LNCaP clone FGC (cell line): ENCODE measurements around the gene SBK3.

ENCODE experiments used
- DNase-seq: peaks from one replicate; pipeline ENCODE4 v3.0.0-alpha.2; 2011; ENCODE audit warnings: low read depth
- H3K4me3 ChIP-seq: 2 replicates; pipeline ENCODE4 v1.5.1; 2011; ENCODE audit warnings: mild to moderate bottlenecking, low read depth, low read length, control low read depth
- TF ChIP-seq, protein P1 (sequence below): IDR thresholded peaks from 2 replicates; pipeline ENCODE4 v1.5.1; 2012; ENCODE audit warnings: mild to moderate bottlenecking; ENCODE audit not compliant: control insufficient read depth, insufficient read depth; ENCODE audit errors: extremely low read depth

The SBK3 gene

DNA sequence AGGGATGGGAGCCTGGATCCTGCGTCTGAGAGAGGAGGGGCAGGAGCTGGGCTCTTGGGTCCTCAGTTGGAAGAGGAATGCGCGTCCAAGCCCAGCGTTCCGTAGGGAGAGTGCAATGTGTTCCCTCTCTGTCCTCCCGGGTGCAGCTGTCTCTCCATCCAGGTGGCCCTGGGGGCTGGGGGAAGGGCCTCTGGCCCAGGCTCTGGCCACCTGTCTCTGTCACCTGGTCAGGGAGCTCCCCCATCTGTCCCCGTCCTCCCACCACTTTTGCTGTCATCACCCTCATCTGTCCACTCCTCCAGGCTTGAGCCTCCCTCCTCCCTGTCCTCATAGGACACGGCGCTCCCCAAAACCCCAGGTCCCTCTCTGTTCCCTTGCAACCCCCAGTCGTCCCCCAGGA is 4.7 kb downstream of the SBK3 start:
- H3K4me3 ChIP-seq, result no peak overlapping the region
- DNase-seq, result no peak
- TF ChIP-seq, protein P1, sequence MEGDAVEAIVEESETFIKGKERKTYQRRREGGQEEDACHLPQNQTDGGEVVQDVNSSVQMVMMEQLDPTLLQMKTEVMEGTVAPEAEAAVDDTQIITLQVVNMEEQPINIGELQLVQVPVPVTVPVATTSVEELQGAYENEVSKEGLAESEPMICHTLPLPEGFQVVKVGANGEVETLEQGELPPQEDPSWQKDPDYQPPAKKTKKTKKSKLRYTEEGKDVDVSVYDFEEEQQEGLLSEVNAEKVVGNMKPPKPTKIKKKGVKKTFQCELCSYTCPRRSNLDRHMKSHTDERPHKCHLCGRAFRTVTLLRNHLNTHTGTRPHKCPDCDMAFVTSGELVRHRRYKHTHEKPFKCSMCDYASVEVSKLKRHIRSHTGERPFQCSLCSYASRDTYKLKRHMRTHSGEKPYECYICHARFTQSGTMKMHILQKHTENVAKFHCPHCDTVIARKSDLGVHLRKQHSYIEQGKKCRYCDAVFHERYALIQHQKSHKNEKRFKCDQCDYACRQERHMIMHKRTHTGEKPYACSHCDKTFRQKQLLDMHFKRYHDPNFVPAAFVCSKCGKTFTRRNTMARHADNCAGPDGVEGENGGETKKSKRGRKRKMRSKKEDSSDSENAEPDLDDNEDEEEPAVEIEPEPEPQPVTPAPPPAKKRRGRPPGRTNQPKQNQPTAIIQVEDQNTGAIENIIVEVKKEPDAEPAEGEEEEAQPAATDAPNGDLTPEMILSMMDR, result no peak

DNA sequence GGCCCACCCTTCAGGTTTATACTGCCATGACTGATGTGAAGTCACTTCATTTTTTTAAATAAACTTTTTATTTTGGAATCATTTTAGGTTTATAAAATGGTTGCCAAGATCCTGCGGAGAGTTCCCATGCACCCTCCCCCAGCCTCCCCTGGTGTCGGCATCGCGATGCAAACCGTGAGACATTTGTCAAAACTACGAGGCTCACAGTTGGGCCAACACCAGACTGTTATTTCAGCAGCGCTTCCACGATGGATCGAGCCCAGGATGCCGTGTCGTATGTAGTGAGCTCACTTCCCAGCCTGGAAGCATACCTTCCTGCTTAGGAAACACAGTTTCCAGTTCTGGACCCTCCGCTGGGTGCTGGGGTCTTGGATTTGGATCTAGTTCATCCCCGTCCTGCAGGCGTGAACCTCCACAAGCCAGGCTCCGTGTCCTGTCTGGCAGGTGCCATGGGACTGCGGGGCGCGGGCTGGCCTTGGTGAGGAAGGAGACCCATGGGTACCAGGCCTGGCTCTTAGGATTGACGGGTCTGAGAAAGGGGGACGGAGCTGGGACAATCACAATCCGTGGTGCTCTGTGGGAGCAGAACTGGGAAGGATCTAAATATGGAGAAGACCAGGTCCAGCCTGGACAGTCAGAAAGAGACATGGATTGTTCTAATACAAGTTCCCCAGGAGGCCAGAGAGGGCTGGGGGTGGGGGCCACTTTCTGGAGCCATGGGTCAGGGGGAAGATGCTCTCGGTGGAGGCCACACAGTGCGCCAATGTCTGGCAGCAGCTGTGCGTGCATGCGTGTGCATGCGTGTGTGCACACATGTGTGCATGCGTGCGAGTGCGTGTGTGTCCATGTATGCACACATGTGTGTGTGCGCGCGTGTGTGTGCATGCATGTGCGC is 6.0 kb downstream of the SBK3 start:
- H3K4me3 ChIP-seq, result no peak overlapping the region
- no peak for DNase-seq

DNA sequence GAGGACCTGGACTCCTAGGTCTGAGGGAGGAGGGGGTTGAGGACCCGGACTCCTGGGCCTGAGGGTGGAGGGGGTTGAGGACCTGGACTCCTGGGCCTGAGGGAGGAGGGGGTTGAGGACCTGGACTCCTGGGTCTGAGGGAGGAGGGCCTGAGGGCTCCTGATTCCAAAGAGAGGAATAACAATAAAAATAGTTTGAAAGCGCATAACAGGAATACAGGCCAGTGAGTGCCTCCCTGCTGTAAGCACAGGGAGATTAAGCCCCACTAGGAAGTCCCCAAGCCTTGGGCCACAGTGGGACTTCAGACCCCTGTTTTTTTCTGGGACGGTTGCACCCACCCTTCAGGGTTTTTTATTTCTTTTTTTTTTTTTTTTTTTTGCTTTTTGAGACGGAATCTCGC is 7.2 kb downstream of the SBK3 start:
- no peak for DNase-seq
- no peak overlapping the region for H3K4me3 ChIP-seq
- TF ChIP-seq, protein P1, result no peak

More for the DNA sequence above, 6.0 kb downstream of the SBK3 start:
- TF ChIP-seq, protein P1, result no peak

DNA sequence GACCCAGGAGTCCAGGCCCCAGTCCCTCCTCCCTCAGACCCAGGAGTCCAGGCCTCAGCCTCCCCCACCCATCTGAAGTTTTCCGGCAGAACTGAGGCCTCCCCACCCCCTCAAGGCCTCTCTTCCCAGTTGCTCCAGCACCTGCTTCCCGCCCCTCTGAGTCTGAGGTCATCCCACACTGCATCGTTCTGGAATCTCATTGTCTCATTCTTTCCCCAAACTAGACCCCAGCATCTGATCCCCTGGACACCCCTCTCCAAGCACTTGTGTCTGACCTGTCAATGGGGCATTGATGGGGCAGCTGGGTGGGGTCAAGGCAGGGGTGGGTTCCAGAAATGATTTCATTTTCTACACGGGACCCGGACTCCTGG is 7.6 kb downstream of the SBK3 start:
- TF ChIP-seq, protein P1, result no peak
- H3K4me3 ChIP-seq, result no peak overlapping the region
- no peak for DNase-seq

DNA sequence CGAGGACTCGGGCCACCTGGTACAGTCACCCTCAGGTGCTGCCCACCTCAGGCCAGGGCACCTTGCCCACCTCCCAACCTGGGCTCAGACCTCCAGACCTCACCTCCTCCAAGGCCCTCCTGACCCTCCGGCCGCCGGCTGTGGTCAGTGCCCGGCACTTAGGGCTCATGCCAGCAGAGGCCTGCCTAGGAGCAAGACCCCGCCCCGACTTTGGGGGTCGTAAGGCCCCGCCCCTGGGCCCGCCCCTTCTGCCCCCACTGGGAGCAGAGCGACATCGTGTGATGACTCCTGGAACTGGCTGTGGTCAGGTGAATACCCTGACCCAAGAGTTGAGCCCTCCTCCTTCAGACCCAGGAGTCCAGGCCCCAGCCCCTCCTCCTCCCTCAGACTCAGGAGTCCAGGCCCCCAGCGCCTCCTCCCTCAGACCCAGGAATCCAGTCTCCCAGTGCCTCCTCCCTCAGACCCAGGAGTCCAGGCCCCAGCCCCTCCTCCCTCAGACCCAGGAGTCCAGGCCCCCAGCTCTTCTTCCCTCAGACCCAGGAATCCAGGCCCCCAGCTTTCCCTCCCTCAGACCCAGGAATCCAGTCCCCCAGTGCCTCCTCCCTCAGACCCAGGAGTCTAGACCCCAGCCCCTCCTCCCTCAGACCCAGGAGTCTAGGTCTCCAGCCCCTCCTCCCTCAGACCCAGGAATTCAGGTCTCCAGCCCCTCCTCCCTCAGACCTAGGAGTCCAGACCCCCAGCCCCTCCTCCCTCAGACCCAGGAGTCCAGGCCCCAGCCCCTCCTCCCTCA is 8.2 kb downstream of the SBK3 start, which contains the start of gene SBK2:
SBK2 (minus strand) TSS at position 183 of the 790 bp plus-strand sequence. CDS start 839 bp downstream, outside the sequence.
- TF ChIP-seq, protein P1, result 0 out of 2 replicates have a peak, but pooled peaks have one; percentile 4
- no peak within 1 kb of the TSS for H3K4me3 ChIP-seq
- DNase-seq, result no peak

DNA sequence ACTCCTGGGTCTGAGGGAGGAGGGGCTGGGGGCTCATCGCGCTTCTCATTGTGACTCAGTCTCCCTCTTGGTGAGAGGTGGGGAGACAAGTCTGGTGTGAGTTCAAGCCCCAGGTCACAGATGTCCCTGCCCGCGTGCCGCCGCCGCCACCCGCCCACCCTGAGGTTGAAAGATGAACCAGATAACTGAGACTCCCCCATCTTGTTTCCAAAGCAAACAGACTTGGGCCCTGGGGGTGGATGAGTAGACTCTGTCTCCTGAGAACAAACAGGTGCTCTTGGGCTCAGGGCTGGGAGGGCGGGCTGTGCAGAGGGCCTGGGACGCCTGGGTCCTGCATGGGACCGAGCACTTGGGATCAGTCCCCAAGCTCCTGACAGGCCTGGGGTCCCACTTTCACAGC is 9.0 kb downstream of the SBK3 start:
- DNase-seq, result no peak
- H3K4me3 ChIP-seq, result no peak overlapping the region
- TF ChIP-seq, protein P1, result no peak
